Superior temporal gyrus (tissue), 1 donor: ENCODE results near the gene TXNDC5.

ENCODE experiments used
- DNase-seq: peaks from one replicate; pipeline ENCODE4 v3.0.0-alpha.2; 2016; ENCODE audit errors: extremely low spot score

Gene TXNDC5

DNA sequence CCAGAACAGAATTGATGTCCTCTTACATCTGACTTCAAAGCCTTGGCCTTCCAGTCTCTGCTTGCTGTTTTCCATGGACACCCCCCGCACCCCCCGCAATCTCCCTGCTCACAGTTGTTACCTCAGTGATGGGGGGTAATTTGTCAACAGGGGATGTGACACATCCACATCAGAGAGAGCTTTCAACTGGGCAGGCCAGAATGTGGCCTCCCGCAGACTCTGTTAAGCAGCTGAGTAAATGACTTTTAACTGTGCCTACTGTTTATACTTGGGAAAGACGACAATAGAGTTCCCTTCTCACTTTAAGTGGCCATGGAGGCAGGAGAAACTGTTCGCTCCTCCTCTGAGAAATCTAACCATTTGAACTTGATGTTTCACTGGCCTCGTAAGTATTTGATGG, 51.0 kb downstream of the TXNDC5 start:
- DNase-seq = no peak

DNA sequence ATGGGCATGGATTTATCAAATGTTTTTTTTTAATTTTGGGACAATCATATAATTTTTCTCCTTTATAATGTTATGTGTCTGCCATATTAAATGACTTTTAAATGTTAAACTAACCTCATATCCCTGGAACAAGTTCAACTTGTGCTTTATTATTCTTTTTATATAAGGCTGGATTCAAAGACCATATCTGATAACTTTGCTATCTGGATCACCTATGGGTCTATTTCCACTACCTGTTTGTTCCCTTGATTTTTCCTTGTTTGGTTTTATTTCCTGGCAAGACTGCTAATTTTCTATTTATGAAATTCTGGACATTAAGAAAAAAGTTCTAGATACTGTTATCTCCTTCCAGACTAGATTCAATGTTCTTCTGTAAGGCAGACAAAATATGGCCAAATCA, 58.8 kb downstream of the TXNDC5 start:
- no peak for DNase-seq

DNA sequence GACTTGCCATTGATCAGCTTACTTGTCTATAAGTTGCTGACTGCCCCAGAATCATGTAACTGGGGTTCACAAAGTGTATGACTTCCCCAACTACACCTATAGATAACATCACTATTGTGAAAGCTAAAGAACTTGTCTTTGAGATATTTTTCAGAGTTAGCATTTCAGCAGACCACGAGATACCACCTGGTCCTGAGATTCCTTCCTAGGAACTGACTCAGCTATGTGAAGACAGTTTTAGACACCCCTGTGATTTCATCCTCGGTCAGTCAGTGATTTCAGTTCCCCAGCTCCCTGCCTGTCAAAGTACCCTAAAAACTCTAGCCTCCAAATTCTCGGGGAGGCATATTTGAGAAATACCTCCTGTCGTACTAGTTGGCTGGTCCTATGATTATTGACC, 62.4 kb downstream of the TXNDC5 start:
- DNase-seq = no peak

DNA sequence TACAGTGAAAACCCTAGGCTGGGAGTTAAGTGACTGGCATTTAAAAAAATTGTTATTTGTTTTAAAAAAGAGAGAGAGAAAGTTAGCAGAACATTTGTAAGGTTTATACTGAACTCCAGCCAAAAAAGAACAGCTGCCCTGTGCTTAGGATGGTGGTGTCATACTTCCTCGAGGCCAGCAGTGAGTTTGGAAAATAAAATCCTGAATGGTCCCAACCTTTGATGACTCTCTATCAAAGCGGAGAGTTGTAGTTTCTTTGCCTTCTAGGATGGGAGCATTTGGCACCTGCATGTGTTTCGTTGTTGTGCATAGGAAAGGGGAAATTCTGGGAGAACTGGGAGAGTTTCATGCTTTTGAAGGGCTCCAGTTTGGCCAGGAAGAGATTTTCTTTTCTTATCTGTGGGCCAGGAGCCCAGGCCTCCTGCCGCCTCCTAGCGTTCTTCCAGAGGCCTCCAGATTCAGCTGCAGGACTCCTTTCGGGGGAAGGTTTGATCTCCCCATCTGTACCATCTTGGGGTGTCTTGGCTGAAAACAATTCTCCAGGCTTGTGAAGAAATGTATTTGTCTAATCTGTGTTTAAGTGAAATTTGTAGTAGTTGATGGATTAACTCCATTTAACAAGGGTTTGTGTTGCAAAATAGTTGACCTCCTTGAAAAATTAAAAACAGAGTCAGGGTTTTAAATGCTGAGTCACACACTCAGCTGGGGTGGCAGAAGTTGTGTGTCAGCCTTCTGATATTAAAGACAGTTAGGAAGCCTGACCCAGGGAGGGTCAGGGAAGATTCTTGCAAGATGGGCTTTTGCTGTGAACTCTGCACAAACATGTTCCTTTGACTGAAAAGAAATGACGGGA, 63.4 kb downstream of the TXNDC5 start:
- DNase-seq = no peak

DNA sequence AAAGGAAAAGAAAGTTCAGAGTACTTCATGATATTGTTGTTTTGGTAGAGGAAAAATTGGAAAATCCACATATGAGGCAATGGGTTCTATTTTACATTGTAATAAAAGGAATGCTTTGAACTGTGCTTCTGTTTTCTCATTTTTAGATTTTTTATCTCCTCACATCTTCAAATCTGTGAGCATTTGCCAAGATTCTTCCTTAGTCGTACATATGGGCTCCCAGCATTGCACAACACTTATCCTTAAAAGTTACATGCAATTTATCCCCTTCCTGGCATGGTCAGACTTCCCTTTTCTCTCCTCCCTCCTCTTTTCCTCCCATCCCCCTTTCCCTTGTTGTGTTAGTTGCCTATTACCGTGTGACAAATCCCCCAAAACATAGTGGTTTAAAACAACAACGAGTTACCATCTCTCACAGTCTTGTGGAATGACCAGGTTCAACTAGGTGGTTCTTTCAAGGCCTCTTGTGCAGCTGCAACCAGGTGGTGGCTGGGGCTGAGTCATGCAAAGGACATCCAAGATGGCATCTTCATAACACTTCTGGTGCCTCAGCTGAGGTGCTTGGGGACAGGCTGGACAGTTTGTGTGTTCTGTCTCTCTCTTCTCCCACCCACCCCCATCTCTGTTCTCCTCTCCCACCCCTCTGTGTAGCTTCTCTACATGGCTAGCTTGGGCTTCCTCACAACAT, 68.7 kb downstream of the TXNDC5 start:
- DNase-seq = no peak

DNA sequence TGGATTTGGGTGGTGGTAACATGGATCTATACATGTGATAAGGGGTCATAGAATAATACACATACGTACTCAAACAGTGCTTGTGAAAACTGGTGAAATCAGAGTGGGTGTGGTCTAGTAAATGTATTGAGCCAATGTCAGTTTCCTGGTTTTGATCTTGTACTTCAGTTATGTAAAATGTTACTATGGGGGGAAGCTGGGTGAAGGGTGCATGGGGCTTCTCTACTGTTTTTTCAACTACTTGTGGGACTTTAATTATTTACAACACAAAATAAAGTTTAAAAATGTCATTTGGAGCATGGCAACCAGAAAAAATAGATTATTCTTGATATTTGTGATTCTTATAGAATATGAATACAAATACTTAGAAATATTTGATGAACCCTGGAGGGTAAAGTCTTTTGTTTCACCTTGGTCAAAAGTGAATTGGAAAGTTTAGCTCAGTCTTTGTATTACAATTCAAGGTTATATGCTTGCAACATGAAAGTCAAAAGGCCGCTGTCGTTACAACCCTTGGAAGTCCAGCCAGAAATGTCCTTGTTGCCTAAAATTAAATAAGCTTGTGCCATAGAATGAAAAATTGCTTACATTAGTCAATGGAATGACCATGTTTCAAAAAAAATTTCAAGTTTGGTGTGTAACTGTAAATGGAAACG, 74.1 kb downstream of the TXNDC5 start:
- DNase-seq = no peak

DNA sequence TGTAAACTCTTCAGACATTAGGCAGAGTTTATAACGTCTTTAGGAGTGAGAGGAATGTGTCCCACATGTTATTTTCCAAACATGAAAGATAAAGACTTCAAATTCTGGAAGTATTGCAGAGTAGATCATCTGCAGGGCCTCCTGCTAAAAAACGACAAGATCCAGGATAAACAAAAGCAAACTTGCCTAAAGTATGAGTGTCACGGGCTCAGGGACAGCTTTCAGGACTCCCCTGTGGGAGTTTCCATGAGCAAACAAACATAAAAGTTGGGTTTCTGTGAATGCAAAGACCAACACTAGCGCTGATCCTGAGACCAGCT, 76.9 kb downstream of the TXNDC5 start:
- no peak for DNase-seq

DNA sequence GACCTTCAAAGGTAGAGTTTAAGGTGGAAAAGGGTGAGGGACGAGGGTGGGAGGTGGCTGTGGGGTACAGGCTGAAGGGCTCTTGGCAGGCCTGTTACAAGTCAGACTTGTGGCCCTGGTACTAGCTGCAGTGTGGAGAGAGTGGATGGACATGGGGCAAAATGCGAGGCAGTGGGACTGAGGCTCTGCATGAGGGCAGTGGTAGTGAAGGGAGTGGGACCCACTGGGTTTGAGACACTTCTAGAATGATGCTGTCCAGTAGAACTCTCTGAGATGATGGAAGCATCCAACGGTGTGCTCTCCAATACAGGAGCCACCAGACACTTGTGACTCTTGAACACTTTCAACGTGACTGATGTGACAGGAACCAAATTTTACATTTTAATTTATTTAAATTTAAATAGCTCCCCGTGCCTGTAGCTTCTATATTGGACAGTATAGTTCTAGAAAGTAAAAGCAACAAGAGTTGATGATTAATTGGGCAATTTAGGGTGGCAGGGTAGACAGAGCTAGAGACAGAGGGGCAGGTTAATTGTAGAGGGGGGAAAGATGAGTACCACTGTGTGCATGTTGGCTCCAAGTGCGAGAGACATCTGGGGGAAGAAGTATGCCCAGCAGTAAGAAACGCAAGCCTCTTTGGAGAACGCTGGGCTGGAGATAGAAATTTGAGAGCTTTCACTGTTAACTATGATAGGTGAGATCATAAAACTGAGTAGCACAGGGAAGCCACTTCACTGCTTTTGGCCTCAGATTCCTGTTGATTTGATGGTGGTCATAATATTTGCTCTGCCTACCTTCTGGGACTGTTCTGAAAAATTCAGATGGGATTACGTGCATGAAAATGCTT, 77.5 kb downstream of the TXNDC5 start:
- DNase-seq = no peak
